Measurements from ENCODE around the gene PER3.

- TF ChIP-seq CTCF (conservative IDR thresholded peaks at IDR 0.05 in 1 of 2, IDR thresholded peaks at IDR 0.05 in 1 of 2; ENCODE audit: low read depth in 1 of 2, low read length in 2 of 2) (no peak), EZH2 (IDR thresholded peaks at IDR 0.05; ENCODE audit: low read length, missing control alignments) (no peak)
These were observed 93.9 kb downstream of the PER3 start for GRCh38 chr1:7878027-7878426.

All from fibroblast of lung (primary cell).